Stimulated activated CD8-positive, alpha-beta memory T cell treated with anti-CD3 and anti-CD28 coated beads, Interleukin-4, amount 100 ng/mL, for 48 hours (primary cell): Measurements from ENCODE around the gene IPO9.
A peak's percentile ranks its signal among the peaks of the same experiment; 100 is the strongest.
"Not testable (repeated sequence)": the region's sequence is repeated elsewhere in the genome, so short reads cannot be mapped to it uniquely, and the experiment has no call there.

ENCODE experiments used
- DNase-seq: peaks from one replicate; pipeline ENCODE4 v3.0.0-alpha.2; 2020

IPO9 gene

DNA sequence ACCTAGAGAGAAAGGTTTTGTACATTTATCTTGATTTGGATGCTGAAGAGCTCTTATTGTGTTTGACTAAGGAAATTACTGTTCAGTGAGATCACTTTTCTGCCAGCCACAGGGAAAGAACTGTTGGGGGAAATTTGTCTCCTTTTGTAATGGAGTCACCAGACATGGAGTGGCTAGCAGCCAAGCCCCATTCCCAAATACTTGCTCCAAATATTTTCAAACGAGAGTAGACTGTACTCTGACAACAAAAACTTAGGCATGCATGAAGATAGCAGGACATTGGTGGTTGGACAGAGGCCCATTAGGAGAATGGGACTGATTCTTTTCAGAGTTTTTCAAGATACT, 21.1 kb downstream of the IPO9 start:
- DNase-seq: no peak

DNA sequence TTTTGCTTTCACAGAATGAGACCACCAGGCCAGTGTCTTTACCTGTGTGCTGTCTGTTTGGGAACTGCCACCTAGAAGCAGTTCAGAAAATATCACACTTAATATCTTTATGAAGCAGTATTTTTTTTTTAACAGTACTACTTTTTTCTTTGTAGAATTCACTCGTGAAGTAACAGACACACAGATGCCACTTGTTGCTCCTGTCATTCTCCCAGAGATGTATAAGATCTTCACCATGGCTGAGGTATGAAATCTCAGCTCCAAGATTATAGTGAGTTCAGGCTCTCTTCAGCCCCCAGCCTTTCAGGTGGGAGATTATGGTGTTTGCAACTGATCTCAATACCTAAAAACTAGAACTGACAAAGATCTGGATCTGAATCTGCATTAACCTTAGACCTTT, 23.0 kb downstream of the IPO9 start:
- DNase-seq: no peak

DNA sequence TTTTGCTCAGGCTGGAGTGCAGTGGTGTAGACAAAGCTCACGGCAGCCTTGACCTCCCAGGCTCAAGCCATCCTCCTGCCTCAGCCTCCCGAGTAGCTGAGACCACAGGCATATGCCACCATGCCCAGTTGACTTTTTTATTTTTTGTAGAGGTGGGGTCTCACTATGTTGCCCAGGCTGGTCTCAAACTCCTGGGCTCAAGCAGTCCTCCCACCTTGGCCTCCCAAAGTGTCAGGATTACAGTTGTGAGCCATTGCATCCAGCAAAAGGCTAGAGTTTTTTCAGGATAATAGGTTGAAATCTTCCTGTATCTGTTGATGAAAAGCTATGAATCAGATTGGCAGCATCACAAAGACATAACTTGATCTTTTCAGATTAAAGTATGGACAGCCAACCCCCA, 27.8 kb downstream of the IPO9 start:
- not testable (repeated sequence) for DNase-seq

DNA sequence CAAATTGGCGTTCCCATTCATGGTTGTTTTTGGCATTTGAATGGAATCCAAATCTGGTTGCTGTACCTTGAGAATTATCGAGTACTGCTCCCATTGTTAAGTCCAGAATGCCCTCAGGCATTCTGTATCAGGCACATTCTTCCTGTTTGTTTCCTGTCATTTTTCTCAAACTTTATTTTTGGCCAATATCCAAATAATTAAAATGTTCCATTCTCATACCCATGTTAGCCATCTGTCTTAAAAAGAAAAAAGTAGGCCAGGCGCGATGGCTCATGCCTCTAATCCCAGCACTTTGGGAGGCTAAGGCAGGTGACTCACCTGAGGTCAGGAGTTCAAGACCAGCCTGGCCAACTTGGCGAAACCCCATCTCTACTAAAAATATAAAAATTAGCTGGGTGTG, 30.5 kb downstream of the IPO9 start:
- no peak for DNase-seq

DNA sequence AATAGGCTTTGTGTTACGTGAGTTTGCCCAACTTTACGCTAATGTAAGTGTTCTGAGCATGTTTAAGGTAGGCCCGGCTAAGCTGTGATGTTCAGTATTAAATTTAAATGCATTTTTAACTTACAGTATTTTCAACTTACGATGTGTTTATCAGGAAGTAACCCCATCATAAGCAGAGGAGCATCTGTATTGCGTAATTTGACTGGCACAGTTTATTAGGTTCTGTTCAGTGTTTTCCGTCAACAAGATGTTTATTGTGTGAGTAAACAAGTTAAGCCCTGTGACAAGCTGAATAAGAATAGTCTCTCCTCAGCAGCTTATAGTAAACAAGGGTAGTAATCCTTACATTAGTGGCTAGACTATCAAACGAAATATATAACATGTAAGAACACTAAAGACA, 32.5 kb downstream of the IPO9 start:
- no peak for DNase-seq

DNA sequence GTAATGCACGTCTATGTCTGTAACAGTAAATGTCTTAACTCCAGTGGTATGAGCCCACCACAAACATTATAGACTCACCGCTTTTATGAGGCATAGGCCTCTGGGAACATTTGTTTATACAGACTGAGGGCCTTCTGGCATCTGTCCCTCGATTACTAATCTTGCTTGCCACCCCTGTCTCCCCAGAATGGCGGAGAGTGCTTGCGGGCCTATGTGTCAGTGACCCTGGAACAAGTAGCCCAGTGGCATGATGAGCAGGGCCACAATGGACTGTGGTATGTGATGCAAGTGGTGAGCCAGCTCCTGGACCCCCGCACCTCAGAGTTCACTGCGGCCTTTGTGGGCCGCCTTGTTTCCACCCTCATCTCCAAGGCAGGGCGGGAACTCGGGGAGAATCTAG, 41.4 kb downstream of the IPO9 start:
- no peak for DNase-seq

DNA sequence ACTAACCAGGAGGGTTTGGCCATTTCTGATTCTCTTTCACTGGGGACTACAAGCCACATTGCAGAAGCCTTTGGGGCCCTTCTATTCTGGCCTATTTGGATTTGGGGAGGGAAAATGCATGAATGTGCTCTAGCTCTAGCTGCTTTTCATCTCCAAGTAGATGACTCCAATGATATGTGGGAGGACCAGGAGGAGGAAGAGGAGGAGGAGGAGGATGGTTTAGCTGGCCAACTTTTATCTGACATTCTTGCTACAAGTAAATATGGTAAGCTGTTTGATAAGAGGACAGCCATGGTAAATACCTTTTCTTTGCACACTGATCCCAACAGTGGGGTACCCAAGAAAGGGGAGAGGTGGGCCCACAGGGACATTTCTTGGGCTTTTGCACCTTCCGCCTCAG, 45.7 kb downstream of the IPO9 start:
- DNase-seq: no peak

DNA sequence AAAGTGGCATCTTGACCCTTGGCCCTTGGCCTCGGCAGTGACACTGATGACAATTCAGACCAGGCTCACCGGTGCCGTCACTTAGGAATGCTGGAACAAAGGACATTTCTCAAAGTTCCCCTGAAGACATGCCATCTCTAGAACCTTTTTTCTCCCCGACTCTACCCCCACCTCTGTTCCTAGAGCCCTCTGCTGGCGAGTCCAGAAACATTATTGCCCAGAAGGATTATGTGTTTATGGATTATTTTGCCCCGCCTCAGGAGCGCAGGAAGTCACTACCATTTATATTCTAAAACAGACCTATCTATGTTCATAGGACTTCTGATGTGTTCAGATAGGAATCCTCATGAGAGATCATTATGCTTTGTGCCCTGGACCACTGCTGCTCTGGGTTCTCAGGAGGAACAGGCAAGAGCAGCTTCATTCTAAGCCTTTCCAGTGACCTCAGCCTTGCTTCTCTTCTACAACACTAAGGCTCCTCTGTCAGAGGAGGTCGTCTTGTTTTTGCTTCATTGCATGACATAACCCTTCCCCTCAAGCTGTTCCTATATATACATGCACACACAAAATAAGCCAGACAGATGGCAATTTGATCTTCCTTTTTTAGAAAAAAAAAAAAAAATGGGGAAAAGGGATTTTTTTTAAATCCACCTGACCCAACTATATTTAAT, 47.3 kb downstream of the IPO9 start:
- no peak for DNase-seq

DNA sequence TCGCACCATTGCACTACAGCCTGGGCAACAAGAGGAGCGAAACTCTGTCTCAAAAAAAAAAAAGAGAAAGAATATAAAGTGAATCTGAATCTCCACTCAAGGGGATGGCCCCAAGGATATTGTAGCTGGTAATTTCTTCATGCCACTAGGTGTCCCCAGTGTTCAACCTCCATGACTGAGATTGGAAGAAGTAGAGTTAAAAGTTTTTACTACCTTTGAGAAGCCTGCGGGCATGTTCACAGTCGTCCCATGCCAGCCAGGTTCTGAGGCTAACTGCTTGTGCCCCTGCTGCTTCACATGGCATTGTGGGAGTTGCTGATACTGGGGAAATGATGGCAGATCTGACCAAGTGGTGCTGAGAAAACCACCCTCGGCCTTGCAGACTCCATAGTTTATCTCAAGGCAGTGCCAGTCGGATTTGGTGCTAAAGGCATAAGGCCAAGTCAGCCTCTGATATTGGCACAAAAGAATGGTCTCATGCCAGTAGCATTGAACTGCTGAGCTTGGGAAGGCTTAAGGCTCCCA, 49.0 kb downstream of the IPO9 start:
- DNase-seq: no peak

DNA sequence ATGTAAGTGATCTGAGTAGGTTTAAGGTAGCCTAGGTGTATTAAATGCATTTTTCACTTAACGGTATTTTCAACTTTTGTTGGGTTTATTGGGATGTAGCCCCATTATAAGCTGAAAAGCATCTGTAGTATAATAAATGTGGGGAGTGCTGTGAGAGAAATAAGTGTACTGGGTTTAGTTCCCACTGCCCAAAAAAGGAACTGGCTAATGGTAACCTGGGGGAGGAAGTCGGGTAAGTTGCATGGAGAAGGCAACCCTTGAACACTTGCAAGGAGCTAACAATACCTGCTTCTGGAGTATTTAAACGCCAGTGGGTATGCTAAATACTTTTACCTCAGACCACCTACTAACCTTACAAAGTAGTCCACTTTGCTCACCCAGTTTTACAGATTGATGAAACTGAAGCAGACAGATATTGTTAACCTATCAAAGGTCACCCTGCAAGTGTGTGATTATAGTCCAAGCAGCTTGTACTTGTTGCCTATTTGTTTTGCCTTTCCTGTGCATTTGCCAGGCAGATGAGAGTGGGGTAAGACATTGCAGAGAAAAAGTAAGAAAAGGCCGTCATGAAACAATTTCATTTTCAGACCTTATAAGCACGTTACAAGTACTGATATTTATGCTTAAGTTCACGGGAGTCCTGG, 52.1 kb downstream of the IPO9 start:
- no peak for DNase-seq

DNA sequence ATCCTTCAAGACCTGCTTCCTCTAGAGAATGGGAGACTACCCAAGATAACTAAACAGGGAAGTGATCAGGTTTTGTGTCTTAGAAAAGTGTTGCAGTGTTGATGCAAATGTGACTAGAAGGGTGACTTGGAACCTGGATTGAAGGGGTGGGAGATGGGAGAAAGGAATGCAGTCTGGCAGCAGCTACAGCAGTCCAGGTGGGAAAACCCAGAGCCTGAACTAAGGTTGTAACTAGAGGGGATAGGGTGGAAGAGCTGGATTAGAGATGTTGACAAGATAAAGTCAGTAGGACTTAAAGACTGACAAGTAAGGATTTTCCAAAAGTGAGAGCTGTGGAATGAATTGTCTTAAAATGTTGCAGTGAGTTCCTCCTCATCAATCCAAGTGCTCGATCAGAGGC, 52.7 kb downstream of the IPO9 start:
- no peak for DNase-seq

DNA sequence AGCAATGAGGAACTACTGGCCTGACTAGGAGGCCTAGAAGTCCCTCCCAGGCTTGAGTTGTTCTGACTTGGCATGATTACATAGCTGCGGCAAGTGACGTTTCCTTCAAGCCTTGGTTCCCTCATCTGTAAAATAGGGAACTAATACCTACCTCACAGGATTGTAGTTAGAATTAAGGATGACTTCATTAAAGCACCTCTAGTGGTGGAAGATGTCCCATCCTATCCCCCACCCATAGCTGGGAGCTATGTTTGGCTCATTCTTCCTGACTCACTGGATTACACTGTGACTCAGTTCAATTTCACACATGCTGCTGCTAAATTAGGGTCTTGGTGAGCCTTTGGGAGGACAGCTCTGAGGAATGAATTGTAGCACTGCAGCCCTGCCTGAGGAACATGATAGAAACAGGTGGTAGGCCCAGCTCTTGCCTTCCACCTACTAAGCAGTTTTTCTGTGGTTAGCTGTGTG, 53.7 kb downstream of the IPO9 start:
- DNase-seq: peak; percentile 23

DNA sequence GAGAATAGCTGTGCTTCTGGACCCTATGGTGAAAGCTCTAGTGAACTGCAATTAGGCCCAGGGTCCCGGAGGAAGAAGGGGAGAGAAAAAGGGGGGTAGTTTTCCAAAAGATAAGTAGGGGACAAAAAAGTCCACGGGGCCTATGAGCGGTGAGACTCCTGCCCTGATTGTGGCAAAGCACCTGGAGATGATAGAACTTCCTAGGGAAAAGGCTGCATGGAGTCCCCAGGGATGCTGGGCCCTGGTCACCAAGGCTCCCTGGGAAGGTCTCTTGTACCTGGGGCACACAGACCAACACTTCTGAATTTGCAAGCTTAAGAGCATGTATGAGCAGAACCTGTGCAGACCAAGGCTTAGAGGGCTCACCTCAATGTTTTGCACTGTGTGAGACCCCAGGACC, 54.3 kb downstream of the IPO9 start:
- DNase-seq: no peak

DNA sequence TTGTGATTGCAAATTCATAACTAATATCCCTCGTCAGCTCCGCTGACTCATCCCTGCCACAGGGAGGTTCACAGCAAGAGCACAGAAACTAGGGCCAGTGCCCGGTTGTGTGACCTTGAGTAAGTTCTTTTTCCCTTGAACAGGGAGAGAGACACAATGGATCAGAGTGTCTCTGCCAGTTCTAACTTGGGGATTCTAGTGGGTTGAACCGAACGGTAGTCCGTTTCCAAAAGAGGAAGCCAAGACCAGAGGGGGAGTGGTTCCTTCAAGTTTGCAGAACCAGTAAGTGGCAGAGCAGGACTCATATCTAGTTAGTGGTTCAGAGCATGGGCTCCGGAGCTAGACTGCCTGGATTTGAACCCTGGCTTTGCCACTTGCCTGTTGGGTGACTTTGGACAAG, 54.8 kb downstream of the IPO9 start:
- DNase-seq: no peak

DNA sequence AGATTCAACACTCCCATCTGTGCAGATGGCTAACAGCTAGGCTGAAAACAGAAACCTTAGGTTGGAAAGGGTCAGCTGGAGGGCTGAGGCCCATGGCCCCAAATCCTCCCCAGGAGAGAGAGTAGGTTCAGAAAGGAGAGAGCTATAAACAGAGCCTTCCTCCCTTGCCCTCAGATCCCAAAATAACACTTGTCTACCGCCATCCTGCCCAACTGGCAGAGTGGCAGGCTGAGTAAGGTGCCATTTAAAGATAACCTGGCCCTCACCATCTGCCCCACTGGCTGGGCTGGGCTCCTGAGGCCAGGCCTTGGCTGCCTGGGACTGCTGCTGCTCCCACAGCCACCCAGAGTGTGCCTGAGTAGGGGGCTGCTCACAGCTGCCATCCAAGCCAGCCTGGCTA, 55.5 kb downstream of the IPO9 start:
- no peak for DNase-seq

DNA sequence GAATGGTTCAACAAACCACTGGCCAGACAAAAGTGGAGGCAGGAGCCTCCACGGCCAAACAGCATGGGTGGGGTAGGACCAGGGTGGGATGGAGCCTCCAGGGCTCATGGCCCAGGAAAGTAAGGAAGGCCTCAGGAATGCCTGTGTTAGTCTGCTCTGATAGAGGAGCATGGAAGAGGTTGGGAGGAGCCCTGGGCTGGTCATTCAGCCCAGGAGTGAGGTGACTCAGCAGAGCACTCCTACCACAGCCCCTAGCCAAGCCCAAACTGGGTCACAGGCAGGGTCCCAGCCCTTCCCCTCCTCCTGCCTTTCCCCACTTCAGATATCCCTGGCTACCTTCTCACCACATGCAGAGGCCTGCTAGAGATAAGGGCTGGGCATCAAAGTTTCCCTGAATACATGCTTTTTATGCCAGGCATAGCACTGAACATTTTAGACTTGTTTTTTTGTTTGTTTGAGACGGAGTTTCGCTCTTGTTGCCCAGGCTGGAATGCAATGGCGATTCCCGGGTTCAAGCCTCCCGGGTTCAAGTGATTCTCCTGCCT, 56.6 kb downstream of the IPO9 start:
- DNase-seq: no peak

DNA sequence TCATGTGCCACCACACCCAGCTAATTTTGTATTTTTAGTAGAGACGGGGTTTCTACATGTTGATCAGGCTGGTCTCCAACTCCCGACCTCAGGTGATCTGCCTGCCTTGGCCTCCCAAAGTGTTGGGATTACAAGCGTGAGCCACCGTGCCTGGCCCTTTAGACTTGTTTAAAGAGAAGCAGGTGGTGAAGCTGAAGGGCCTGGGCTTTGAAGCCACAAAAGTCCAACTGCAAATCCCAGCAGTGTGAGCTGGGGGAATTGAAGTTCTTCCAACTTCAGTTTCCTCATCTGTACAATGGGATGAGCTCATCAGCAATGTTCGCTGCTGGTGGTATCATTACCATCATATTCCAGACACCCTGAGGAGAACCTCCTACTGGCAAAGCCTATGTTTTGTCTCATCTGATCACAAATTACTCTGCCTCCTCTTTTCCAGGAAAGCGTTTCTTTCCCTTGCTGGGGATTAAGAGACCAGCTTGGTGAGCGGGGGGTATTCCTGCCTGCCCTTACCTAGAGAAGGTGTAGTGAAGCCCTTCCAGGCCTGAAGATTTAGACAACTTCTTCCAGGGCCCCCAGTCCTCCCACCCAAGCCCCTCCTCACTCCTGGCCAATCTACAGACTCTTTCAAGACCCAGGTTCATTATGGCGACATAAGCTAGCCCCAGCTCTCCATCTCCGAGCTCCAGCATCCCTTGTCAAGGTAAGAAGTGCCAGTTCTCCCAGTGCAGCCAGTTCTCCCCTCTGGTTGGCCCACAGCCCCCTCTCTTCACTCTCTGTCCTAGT, 57.3 kb downstream of the IPO9 start:
- no peak for DNase-seq

DNA sequence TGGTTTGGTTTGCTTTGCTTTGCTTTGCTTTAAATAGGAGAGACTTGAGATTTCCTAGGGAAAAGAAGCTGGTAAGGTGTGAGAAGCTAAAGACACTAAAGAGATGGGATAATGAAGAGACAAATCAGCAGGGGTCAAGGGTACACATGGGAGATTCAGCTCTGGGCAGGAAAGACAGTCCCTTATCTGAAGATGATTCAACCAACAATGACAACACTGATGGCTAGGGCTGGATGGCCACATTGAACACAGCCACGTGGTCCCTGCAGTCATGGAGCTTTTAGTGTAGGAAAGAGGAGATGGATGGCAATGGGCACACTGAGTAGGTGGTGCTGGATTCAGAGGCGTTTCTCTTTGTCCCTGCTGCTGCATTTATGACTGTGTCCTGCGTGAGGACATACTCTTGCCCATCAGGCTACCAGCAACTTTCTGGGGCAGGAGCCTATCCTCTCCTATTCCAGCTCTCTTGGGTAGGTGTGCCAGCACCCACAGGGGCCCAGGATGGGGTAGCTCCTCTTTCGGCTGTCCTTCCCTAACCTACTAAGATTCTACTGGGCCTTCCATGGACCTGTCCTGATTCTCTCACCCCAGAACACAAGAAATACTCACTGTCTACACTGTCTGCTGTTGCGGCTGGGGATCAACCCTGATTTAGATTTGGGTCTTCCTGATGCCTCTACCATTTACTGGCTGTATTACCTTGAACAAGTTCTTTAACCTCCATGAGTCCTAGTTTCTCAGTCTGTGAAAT, 58.3 kb downstream of the IPO9 start:
- DNase-seq: no peak

DNA sequence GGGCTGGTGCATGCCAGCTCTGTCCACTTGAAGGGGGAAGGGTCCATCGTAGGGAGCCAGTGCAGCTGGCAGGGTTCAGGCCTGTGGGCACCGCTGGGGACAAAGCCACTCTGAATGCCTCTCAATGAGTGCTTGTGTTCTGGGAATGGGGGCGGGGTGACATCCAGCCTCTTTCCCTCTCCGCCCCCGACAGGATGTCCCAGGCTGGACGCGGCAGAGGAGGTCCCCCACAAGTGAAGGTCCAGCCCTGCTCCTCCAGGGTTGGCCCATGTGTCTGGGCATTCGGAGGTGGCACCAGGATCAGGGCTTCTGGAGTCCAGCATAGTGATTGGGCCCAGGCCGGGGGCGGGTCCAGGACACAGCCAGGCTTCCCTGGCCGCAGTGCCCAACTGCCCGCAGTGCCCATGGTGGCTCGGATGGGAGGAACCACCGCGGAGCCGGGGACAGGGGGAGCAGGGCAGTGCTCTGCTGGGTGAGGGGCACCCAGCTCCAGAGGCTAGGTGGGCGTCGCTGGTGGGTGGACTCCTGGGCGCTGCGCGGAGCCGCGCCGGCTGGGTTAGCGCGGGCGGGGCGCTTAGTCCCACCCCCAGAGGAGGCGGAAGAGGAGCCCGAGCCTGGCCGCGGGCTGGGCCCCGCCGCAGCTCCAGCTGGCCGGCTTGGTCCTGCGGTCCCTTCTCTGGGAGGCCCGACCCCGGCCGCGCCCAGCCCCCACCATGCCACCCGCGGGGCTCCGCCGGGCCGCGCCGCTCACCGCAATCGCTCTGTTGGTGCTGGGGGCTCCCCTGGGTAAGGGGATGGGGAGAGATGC, 59.5 kb downstream of the IPO9 start, which contains the start of gene SHISA4:
Gene SHISA4, plus strand, starts transcription at position 617 of the 808 bp plus-strand sequence. Its CDS starts 97 bp downstream, at position 714.
- no peak for DNase-seq

DNA sequence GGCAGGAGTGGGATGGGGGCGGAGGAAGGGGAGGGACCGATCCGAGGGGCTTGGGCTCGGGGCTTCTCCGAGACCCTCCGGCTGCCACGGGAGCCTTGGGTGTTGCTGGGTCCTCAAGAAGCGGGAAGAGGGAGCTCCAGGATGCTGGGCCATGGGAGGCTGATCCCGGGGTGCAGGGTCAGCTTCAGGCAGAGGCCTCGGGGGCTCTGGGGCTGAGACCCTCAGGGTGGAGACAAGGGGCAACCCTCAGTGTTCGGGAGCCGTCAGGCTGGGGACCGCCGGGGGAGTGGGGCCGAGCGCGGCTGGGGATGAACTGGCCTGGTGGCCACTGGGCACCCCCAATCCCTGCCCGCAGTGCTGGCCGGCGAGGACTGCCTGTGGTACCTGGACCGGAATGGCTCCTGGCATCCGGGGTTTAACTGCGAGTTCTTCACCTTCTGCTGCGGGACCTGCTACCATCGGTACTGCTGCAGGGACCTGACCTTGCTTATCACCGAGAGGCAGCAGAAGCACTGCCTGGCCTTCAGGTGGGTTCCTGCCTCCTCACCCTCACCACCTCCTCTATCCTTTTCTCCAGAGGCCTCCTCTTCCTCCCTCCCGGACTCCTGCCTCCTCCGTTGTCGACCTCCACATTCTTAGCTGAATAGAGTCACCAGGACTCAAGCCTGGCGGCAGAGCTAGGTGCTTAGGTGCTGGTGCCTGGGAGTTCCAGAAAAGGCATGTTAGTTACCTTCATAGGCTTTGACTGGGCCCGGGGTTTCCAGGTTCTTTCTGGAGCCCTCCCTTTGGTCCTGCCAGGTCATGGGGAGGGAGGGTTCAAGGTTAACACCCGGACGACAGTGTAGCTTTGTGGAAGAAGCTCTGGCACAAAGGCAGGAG, 60.4 kb downstream of the IPO9 start:
- no peak for DNase-seq

DNA sequence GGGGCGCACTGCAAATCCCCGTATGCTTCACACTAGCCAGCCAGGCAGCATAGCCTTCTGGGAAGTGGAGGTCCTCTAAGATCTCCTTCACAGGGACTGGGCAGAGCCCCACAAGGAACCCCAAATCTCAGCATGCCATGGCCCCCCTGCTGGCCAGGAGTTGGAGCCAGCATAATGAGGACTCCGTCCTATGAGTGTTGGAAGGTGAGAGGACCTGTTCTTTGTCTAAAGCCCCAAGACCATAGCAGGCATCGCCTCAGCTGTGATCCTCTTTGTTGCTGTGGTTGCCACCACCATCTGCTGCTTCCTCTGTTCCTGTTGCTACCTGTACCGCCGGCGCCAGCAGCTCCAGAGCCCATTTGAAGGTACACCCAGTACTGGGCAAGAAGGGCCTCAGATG, 61.3 kb downstream of the IPO9 start:
- no peak for DNase-seq
